GM20431 (cell line): ENCODE data around the gene ADCY6.

ENCODE experiments used
- in situ Hi-C: fragments of 300-500 bp; cut with MseI, MboI; formaldehyde crosslinking; loops from one replicate; pipeline ENCODE4 v1.15.0; 2020; ENCODE audit warnings: low sequenced_read_pairs; ENCODE audit not compliant: unreplicated experiment

The ADCY6 gene

DNA sequence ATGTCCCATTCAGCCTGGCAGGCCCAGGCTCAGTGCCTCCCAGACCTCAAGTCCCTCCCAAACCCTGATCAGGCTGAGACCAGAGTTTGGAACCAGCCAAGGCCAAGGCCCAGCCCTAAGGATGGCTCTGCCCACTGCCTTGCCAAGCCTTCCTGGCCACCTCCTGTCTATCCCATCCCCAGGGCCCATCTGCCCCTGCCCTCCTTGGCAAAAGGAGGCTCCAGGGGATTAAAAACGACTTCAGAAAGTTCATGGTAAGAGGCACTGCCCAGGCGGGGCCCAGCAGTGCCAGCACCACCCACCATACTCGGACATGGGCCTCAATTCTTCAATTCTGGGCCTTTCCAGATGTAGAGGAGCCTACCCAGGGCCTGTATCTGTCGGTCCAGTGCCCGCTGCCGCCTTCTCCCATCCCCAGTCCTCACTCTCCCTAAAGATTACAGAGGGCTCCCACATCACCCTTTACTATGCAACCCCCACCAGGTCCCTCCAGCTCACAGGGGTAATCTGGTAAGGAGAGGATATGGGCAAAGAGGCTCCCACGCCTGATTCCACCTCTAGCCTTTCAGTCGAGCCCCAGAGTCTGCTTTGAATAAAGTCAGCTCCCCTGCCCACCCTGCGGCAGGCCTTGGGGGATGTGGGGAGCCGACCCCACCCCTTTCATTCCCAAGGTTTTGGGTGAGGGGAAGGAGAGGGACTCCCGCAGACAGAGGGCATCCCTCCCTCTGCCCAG is 932 bp downstream of the ADCY6 start:
- in situ Hi-C loops = no loop called here

DNA sequence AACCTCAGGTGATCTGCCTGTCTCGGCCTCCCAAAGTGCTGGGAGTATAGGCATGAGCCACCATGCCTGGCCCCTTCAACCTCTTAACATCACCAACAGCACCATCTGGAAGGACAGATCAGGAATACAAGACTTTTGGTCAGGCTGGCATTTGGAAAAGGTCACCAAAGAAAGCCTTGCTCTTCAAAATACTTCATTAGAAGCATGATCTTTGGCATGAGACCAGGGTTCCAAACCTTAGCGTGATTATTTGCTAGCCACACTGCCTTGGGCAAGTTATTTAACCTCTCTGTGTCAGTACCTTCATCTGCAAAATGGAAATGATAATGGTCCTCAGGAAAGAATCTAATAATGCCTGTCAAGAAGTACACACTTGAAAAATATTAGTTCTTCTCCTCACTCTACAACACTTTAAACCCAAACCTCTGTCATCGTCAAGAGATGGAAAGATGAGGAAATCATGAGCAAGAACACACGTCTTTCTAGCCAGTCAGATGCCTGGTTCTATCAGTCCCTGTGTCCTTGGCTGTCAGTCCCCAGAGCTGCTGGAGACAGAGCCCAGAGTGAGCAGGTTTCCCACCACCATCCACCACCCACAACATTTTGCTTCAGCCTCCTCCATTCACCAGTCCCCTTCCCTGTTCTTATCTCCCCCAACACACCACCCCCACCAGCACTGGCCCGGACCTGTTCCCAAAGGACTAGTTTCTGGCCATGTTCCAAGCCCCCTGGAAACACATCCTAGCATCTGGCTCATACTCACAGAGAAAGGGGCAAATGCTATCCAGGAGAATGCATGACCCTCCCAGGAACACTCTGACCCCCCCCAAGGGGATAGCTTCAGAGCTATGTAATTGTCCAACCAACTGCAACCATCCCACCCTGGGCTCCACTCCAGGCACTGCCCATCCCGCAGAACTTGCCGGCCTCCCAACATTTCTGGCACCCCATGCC is 2.0 kb downstream of the ADCY6 start:
- in situ Hi-C loops = no loop called here

DNA sequence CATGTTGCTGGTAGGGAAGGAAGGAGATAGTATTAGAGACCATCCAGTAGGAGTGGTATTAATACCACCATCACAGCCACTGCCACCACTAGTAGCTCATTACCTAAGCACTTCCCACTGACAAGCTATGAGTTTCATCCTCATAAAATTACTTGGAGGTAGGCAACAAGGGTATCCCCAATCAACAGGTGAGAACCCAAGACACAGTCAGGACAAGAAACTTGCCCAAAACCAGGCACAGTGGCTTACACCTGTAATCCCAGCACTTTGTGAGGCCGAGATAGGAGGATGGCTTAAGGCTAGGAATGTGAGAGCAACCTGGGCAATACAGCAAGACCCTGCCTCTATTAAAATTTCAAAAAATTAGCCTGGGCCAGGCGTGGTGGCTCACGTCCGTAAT is 5.5 kb downstream of the ADCY6 start:
- in situ Hi-C loops = no loop called here

DNA sequence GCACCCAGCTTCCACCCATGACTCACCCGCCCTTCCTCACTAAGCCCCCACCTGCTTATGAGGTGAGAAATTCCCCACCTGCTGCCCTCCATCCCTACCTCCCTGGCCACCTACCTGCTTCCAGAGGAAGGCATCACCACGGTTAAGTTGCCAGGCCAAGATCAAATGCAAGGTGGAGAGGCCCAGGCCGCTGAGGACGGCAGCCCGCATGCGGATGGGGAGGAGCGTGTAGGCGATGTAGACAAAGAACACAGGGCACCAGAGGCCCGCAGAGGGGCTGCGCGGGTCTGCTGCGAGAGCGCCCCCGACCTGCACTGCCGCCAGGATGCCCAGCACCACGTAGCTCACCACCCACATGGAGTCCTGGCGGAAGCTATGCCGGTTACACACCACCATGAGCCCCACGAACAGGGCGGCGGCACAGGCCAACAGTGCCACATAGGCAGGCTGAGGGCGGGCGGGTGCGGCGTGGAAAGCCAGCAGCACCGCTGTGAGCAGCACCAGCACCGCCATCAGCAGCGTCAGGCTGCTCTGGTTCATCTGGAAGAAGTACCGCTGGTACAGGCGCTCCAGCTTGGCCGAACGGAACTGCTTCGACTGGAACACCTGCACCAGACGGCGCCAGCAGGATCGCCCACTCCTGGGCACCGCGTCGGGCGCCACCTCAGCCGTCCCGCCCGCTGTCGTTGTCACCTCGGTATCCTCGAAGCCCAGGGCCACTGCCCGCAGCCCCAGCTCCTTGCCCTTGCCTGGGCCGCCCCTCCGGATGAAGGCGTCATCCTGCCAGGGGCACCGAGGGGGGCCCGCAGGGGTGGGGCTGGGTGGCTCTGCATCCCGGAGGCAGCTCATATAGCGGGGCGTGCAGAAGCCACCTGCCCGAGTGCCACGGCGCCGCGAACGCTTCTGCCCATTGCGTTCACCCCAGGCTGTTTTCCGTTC is 6.2 kb downstream of the ADCY6 start:
- in situ Hi-C loops = no loop called here

DNA sequence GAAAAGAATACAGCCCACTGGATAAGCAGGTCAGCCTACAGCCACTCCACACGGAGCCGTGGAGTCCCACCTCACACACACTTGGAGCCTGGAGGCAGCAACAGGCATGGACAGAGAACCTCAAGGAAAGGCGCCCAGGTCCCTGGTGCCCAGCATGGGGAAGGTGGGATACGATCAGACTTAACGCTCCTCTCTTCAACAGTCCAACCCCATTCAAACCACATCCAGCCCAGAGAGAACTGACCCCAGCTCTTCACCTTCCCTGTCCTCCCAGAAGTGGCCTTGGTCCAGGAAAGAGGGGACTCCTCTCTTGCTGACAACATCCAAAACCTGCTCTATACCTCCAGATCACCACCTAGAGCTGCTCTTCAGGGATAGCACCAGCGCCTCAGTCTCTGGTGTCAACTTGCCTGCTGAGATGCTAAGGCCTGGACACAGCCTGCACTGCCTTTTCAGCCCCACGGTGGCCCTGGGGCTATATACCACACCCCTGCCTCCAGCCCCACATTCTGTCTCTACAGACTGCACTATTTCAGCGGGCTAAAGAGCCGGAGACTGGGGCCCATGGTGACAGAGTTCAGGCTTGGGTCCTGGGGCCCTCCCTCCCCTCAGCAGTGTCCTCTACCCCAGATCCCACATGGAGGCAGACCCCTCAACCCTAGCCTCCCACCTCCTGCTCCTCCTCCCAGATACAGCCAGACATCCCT is 7.0 kb downstream of the ADCY6 start:
- in situ Hi-C loops = no loop called here

DNA sequence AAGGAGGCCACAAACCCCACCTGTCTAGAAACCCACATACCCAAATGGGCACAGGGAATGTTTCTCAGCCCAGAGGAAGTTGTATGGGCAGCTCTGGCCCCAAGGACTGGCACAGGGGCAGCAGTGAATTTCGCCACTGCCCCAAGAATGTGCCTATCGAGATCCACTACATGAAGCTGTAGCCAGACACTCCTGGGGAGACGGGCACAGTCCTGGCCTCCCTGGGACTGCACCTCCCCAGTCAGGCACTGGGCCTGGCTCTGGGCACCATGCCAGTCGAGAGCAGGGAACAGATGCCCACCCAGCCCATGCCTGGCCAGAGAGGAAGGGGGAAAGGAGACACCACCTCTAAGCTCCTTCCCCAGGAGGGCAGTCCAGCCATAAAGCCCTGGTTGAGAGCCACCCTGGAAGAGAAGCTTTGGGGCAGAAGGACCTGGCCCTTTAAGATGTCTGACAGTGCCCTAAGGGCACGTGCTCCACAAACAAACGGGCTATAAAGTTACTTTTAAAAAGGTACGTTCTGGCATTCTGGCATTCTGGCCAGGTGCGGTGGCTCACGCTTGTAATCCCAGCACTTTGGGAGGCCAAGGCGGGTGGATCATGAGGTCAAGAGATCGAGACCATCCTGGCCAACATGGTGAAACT is 8.4 kb downstream of the ADCY6 start:
- in situ Hi-C loops = no loop called here

DNA sequence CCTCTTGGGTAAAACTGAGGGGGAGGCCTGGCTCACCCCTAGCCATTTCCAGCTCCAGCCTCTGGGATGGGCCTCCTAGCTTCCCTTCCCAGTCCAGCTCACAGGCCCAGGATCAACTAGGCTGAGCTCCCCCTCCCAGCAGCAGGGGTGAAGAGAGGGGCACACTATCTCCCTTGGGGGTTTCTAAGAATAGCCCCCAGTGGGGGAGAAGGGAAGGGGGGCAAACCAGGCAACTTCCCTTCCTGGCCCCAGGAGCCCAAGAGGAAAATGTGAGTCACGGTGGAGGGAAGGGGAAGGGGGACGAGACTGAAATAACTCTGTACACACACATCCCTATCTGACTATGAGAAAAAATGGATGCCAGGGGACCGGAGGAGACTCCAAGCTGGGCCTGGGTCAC is 9.0 kb downstream of the ADCY6 start:
- in situ Hi-C loops = no loop called here

DNA sequence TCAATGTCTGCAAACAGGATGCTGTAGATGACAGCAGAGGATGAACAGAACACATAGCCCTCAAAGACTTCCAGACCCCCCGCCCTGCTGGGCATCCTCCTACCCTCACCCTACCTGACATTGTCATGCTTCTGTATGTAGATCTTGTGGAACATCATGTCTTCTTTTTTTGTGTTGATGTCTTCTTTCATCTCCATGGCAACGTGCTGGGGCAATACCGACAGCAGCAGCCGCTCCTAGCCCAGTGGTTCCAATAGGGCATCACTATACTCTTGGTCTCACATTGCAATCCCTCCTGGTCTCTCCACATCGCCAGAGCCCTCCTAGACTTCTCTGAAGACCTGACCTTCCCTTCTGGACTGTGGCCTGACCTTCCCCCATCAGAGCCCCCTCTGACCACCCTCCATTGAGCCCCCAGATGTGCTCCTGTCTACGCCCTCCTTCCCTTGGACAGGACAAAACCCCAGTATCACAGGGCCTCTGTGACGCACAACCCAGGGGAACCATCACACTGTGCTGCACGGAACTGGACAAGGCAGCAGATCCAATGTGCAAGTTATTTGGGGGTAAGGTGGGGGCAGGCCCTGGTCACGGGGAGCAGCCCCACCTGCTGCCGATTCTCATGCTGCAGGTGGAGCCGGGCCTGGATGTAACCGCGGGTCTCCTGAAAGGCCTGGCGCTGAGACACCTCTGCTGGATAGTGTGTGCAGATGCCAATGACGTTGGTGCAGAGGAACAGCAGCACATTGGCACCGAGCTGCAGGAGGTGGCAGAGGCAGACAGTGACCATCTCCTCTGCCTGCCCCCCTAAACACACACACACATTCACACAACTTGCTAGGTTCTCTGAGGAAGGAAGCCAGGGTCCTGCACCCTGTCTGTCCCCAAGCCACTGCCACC is 11.1 kb downstream of the ADCY6 start:
- in situ Hi-C loops = no loop called here

DNA sequence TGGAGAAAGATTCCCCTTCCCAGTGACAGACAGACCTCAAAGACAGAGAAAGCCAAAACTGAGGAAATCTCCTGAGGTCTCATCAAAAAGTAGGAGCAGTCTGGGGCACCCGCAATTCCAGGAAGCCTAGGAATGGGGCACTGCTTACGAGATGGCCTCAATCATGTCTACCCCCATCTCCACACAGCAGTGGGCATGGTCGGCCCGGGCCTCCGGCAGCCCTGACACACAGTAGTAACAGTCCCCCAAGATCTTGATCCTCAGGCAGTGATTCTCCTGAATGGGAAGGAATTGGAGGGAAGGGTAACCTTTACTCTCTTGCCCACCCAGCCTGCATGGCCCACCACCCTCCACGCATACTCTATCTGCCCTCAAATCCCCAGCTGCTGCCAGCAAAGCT is 11.9 kb downstream of the ADCY6 start:
- in situ Hi-C loops = no loop called here

DNA sequence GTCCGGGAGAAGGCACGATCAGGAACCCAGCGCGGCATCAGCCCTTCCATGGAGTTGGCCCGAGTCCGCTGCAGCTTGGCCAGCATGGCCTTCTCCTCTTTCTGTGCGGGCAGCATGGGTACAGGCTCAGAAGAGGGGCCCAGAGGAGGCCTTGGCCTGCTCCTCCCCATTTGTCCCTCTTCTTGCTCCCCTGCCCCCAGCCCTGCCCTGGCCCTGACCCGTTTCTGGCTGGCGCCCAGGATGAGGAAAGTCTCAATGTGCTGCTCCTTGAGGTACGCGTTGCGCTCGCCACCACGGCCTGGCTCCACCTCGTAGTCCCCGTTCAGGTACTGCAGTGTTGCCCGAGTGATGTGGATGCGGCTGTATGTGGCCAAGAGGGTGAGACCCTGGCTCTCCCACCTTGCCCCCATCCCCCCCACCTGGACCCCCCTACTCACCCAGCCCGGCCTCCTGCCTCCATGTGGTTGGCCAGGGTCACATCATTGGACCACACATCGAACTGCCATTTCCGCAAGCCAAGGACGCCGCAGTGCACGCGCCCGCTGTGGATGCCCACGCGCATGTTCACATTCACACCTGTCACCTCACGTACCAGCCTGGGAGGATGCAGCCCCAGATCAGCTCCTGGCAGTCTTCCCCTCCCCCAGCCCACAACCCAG is 12.8 kb downstream of the ADCY6 start:
- in situ Hi-C loops = no loop called here

DNA sequence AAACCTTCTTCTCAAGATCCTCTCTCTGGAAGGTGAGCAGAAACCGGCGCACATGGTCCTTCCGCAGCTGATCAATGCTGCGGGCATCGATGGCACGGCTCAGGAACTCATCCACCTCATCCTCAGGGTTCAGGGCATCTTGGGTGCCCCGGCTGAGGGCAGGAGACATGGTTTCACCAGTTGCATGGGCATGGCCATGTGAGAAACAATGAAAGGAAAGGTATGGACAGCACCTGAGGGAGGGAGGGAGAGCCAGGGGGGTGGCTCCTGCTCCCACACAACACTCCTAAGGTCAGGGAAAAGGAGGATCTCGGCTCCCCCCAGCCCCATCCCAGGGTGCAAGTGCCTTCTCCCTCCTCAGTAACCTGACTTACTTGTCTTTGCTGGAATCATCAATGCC is 13.6 kb downstream of the ADCY6 start:
- in situ Hi-C loops = no loop called here

DNA sequence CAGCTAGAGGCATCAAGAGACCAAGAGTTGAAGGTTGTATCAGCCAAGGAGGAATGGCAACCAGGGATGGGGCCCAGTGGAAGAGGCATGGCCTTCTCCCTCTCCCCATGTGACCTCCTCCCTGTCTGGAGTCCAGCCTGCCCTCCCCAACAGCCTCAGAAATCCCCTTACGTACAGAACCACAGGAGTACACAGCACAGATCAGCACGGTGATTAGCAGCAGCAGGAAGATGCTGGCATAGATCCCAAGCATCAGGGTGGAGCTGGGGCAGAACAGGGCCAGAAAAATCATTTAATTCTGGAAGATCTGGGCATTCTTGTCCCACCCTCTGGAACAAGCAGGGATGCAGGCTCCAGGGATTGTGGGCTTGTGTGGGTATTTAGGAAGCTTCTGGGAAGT is 14.4 kb downstream of the ADCY6 start:
- in situ Hi-C loops = no loop called here

DNA sequence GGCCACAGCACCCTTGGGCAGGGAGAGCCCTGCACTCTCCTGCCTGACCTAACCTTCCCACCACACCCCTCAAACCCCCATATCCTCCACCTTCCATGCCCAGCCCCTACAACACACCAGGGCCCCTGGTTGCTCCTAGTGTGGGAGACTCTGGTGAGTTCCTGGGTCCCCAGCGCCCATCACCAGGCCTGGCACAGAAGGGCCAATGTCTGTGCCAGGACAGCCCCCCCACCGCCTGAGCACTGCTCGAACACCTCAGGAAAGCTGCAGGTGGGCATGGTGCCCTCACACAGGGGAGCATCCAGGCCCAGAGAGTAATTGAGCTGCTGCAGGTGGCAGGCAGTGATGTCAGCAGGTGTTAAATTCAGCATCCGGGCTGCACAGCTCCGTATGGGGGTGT is 15.2 kb downstream of the ADCY6 start:
- in situ Hi-C loops = no loop called here

DNA sequence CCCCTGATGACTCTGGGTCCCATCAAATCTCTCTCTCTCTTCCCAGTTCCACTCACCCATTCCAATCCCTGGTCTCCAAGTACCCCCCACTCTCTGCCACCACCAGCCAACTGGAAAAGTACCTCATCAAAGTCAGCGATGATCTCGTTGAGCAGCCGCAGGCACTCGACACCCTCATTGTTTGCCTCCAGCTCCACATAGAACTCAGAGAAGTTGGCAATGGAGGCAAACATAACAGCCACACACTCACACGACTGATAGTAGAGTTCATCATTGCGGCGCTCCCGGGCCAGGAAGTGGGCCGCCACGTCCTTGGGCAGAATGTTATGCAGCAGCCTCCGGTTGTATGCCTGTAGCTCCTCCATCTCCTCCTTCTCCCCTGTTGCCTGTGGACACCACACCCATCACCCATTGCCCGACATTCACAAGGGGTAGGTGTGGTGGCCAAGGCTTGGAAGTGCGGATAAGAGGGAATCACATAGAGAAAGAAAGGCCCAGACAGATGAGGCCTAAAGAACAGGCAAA is 17.2 kb downstream of the ADCY6 start:
- in situ Hi-C loops = no loop called here

DNA sequence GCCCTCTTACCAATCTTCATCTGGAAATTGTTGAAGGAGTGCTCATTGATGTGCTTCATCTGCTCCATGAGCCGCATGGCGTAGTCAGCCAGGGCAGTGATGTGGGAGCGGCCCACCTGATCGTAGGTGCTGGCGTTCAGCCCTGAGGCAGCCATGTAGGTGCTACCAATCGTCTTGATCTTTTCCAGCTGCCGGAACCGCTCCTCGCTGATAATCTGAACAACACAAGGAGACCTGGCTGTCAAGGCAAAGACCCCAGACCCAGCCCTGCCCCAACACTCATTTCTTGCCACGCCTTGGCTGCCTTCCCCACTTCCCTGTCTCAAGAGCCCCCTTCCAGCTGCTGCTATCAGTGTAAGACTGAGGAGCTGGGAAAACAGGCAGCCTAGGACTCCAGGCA is 18.1 kb downstream of the ADCY6 start:
- in situ Hi-C loops = no loop called here

DNA sequence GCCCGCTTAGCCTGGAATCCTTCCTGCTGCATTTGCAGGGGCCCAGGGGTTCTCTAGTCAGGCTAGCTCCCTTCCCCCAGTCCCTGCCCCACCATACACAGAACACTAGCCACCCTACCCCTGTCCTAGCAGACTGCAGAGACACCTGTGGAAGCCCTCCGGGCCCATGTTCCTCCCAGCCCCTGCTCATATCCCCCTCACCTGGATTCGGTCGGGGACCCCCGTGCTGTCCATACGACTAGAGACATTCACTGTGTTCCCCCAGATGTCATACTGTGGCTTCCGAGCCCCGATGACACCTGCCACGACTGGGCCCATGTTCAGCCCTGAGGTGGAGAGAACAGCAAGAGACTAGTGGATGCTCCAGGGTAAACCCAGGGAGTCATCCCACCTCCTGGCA is 20.2 kb downstream of the ADCY6 start:
- in situ Hi-C loops = no loop called here

DNA sequence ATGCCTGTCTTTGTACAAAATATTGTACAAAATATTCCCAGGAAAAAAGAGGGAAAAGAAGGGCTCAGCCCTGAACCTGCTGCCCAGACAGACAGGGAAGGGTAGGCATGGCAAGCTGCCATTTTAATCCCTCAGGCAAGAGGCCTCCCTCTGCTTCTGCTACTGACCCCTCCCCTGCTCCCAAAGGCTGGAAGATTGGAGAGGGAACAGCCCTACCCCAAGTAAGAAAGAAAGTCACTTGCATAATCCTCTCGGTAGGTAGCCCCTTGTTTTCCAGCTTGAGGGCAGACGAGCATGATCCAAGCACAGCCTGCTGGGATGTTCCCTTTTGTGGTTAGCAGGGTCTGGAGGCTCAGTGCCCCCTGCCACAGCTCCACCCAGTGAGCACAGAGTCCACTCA is 20.7 kb downstream of the ADCY6 start:
- in situ Hi-C loops = no loop called here

DNA sequence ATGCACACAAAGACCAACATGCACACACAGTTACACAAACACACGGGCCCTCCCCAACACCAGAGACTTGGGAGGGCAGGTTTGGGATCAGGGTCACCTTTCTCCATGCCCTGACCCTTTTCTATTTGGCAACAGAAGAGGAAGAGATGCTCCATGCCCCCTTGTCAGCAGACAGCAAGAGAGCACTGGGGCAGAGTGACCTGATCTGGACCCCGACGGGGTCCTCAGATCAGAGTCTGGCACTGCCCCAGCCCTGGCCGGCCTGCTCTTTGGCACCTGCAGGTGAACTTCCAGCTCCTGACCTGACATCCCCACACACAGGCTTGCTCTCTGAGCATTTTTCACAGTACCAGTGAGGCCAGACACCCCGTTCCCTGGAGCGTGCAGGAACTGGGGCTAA is 21.4 kb downstream of the ADCY6 start:
- in situ Hi-C loops = no loop called here
